Endothelial cell of umbilical vein (primary cell): ENCODE measurements around the gene PRPF18. TPM values are rescaled to one million over a fixed set of nuclear protein-coding genes. Genes with fewer than 3 reads are reported as not detected.

Source experiments
- BruUV-seq: library from RNA; stranded (reverse); fragments of 400-500 nt; replicated peaks from 2 replicates; lab custom pipeline; 2021; lab: Mats Ljungman, UMichigan
- CTCF ChIA-PET: fragments of 300-600, 350-600 bp; sonication (Branson Sonifier 250); formaldehyde crosslinking; loops from one replicate; lab custom pipeline; 2021; ENCODE audit warnings: antibody characterized with exemption, inconsistent platforms; lab: Charles Lee
- POLR2A ChIA-PET: fragments of 300-600, 350-600 bp; sonication (Branson Sonifier 250); formaldehyde crosslinking; loops from one replicate; lab custom pipeline; 2021; ENCODE audit warnings: antibody characterized with exemption, inconsistent platforms; lab: Charles Lee
- DNase-seq: peaks from one replicate; pipeline ENCODE4 v3.0.0-alpha.2; 2011; ENCODE audit warnings: low read depth, low spot score
- FAIRE-seq: peaks from 2 replicates; lab custom pipeline; 2011; peaks lifted over from hg19 to GRCh38; lab: Jason Lieb, UNC
- H2AFZ ChIP-seq: 2 replicates; pipeline ENCODE4 v1.6.0; 2012; ENCODE audit warnings: low read depth, low read length, control low read depth, inconsistent platforms
- H3K27ac ChIP-seq: 2 replicates; pipeline ENCODE4 v1.5.1; 2011; ENCODE audit warnings: low read depth, mild to moderate bottlenecking, control low read depth, low read length, moderate library complexity; ENCODE audit not compliant: insufficient read depth
- H3K27me3 ChIP-seq, 2 experiments: 2 replicates each; pipeline versions ENCODE4 v1.6.0 to v1.6.1; 2011; ENCODE audit warnings: low read length in 2 of 2, mixed read lengths in 1 of 2; ENCODE audit not compliant: control insufficient read depth in 2 of 2, insufficient read depth in 2 of 2
- H3K36me3 ChIP-seq, 2 experiments: 2 replicates in 1 of 2; 3 replicates in 1 of 2; pipeline ENCODE4 v1.5.1; 2011; ENCODE audit warnings: low read length in 2 of 2, mild to moderate bottlenecking in 1 of 2, moderate library complexity in 1 of 2; ENCODE audit not compliant: control insufficient read depth in 2 of 2, insufficient read depth in 2 of 2; ENCODE audit errors: extremely low read depth in 1 of 2
- H3K4me1 ChIP-seq: 3 replicates; pipeline ENCODE4 v1.5.1; 2011; ENCODE audit warnings: mild to moderate bottlenecking, low read length; ENCODE audit not compliant: control insufficient read depth, insufficient read depth; ENCODE audit errors: extremely low read depth
- H3K4me2 ChIP-seq: 2 replicates; pipeline ENCODE4 v1.6.1; 2011; ENCODE audit warnings: low read length, control low read depth, mixed read lengths; ENCODE audit not compliant: insufficient read depth
- H3K4me3 ChIP-seq, 3 experiments: fragments of 200-600 bp in 1 of 3; sonication (generic), shearing (Covaris generic) in 1 of 3; replicated peaks in 1 of 3; 2 replicates each; pipeline ENCODE4 v1.5.1; 2011 to 2016; ENCODE audit warnings: control low read depth in 3 of 3, low read length in 3 of 3, mild to moderate bottlenecking in 2 of 3, inconsistent platforms in 1 of 3, low read depth in 1 of 3, moderate library complexity in 1 of 3; ENCODE audit not compliant: insufficient read depth in 1 of 3
- H3K79me2 ChIP-seq: 2 replicates; pipeline ENCODE4 v1.6.0; 2012; ENCODE audit warnings: low read length, inconsistent platforms; ENCODE audit not compliant: control insufficient read depth, insufficient read depth
- H3K9ac ChIP-seq: replicated peaks from 2 replicates; pipeline ENCODE3; 2011; ENCODE audit warnings: low read length, control low read depth; ENCODE audit not compliant: insufficient read depth; ENCODE audit errors: extremely low read depth
- H3K9me1 ChIP-seq: replicated peaks from 3 replicates; pipeline ENCODE4 v1.6.0; 2011; ENCODE audit warnings: mild to moderate bottlenecking, low read length; ENCODE audit not compliant: control insufficient read depth, insufficient read depth; ENCODE audit errors: extremely low read depth
- H3K9me3 ChIP-seq: replicated peaks from 2 replicates; pipeline ENCODE4 v1.5.1; 2012; ENCODE audit warnings: low read length, inconsistent platforms; ENCODE audit not compliant: control insufficient read depth, insufficient read depth
- H4K20me1 ChIP-seq: replicated peaks from 2 replicates; pipeline ENCODE3; 2011; ENCODE audit warnings: mild to moderate bottlenecking, low read length; ENCODE audit not compliant: control insufficient read depth, insufficient read depth; ENCODE audit errors: extremely low read depth
- CTCF ChIP-seq, 2 donors: IDR thresholded peaks; 1 replicate in 1 of 2; 2 replicates in 1 of 2; pipeline ENCODE4 v1.5.1; 2011; ENCODE audit warnings: low read length in 2 of 2, mild to moderate bottlenecking in 2 of 2, moderate library complexity in 2 of 2, control low read depth in 1 of 2, inconsistent platforms in 1 of 2, low read depth in 1 of 2; ENCODE audit not compliant: insufficient read depth in 1 of 2; ENCODE audit errors: extremely low read depth in 1 of 2
- EZH2 ChIP-seq: IDR thresholded peaks from 2 replicates; pipeline ENCODE4 v1.6.1; 2012; ENCODE audit warnings: borderline replicate concordance, low read depth, mild to moderate bottlenecking, moderate library complexity, low read length, inconsistent platforms; ENCODE audit not compliant: severe bottlenecking
- FOS ChIP-seq: IDR thresholded peaks from 2 replicates; pipeline ENCODE4 v1.6.1; 2011; ENCODE audit warnings: mild to moderate bottlenecking, low read length, moderate library complexity, borderline replicate concordance; ENCODE audit not compliant: insufficient read depth
- GATA2 ChIP-seq: IDR thresholded peaks from 2 replicates; pipeline ENCODE4 v1.7.0; 2011; ENCODE audit warnings: low read depth, mild to moderate bottlenecking, moderate library complexity, mixed read lengths, low read length; ENCODE audit not compliant: insufficient read length, insufficient read depth
- JUN ChIP-seq: IDR thresholded peaks from 2 replicates; pipeline ENCODE4 v1.6.1; 2011; ENCODE audit warnings: borderline replicate concordance, low read depth; ENCODE audit not compliant: insufficient read length, insufficient read depth
- MYC ChIP-seq: IDR thresholded peaks from one replicate; pipeline ENCODE4 v1.6.1; 2011; ENCODE audit warnings: mild to moderate bottlenecking, low read depth, low read length
- POLR2A ChIP-seq: IDR thresholded peaks from 2 replicates; pipeline ENCODE4 v1.6.1; 2012; ENCODE audit warnings: low read depth, mild to moderate bottlenecking, control low read depth, low read length
- POLR2AphosphoS5 ChIP-seq: IDR thresholded peaks from 2 replicates; pipeline ENCODE4 v1.6.1; 2012; ENCODE audit warnings: low read depth, mild to moderate bottlenecking, control low read depth, low read length, moderate library complexity; ENCODE audit not compliant: insufficient read depth
- dilution Hi-C: fragments of 300-500 bp; cut with MboI; formaldehyde crosslinking; loops from one replicate; pipeline ENCODE4 v1.15.0; 2019; ENCODE audit warnings: low sequenced_read_pairs; ENCODE audit not compliant: extremely low pct_ligation_motif_present
- intact Hi-C: fragments of 100-400 bp; cut with micrococcal nuclease; formaldehyde crosslinking; loops from one replicate; pipeline ENCODE4 v1.10.0; 2022
- polyA plus RNA-seq, 4 experiments: library from polyadenylated mRNA; depleted of rRNA in 3 of 4; stranded (reverse) in 3 of 4; unstranded in 1 of 4; fragments of >200 nt; gene quantifications; 2 replicates each; pipeline versions ENCODE4 v1.2.1 to v1.2.3, GENCODE V29; 2011 to 2012; ENCODE audit warnings: missing spikeins in 1 of 4
- total RNA-seq: library from RNA; stranded (reverse); gene quantifications from 2 replicates; pipeline ENCODE4 v1.2.3, GENCODE V29; 2021

PRPF18 gene
- total and polyA plus RNA-seq, 2 donors (not counting 3 experiments of a cell fraction or from before 2014, with no cell fraction given), result 7.3 to 21.0 TPM

- intact Hi-C loops, result no loop called here
- no peak overlapping the region for H3K4me2 ChIP-seq
These were observed 44.2 kb upstream of the PRPF18 start for GRCh38 chr10:13542533-13542932.

More at GRCh38 chr10:13542533-13542932, 44.2 kb upstream of the PRPF18 start:
- no peak for DNase-seq
- Histone ChIP-seq H3K4me3 (no peak overlapping the region), H3K36me3 (no peaks in the 10 kb centered on the region), H3K9me3 (no peaks in the 10 kb centered on the region), H3K9ac (no peak overlapping the region), H3K27ac (no peak overlapping the region), H2AFZ (no peak overlapping the region), H3K79me2 (no peaks in the 10 kb centered on the region), H3K4me1 (no peaks in the 10 kb centered on the region), H3K27me3 (peaks cover 14 to 30% of the 10 kb centered on the region in 2 experiments), H4K20me1 (no peaks in the 10 kb centered on the region), H3K9me1 (no peaks in the 10 kb centered on the region)
- no TSS peak for BruUV-seq
- ChIA-PET POLR2A (no interaction called here), CTCF (interaction anchor here (2.0 kb wide), 1 partner anchor 171 kb away, joined by 5 read pairs; no protein-coding TSS in a partner anchor)
- no peak for FAIRE-seq
- TF ChIP-seq POLR2AphosphoS5 (no peak), GATA2 (no peak), FOS (no peak), POLR2A (no peak), EZH2 (no peak), JUN (no peak), CTCF (IDR thresholded peaks at IDR 0.05; ENCODE audit: extremely low read depth in 1 of 2, insufficient read depth in 1 of 2, low read depth in 1 of 2, low read length in 2 of 2) (no peak), MYC (no peak)
- dilution Hi-C loops, result no loop called here
